Measurements from ENCODE around the gene MYMX. TPM values are rescaled to one million over a fixed set of nuclear protein-coding genes. Genes with fewer than 3 reads are reported as not detected.
A peak's percentile ranks its signal among the peaks of the same experiment; 100 is the strongest.

MYMX gene
- total RNA-seq, 1 experiment from 2014 or later = not detected

DNA sequence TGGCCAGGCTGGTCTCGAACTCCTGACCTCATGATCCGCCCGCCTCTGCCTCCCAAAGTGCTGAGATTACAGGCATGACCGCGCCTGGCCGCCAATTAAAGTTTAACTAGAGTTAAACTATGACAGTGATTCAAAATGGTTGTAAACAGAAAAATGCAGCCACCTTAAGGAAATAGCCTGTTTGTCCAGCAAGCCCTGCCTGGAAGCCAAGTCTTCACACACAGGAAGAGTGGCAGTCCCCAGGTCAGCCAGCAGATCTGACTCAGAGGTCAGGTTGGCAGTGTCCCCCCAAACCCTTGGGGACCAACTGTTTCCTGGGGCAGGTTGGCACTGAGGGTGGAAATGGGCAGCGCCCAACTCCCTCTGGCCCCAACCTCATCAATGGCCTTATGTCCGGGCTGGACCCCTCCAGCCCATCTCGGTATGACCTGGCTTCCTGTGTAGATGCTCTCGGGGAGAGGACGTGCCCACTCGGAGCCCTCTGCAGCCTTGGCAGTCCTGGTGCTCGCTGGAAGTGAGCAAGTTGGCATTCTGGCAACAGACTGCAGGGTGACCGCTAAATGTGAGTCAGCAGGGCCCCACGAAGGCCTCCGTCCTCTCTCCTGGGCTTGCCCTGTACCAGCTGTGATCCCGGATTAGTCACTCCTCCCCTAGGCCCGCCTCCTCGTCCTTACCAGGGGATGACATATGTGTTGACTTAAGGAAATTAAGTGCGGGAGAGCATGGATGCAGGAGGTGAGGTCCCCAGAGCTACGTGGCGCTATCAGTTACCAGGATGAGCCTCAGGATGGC lies 20.5 kb downstream of the MYMX start:
- peak; percentile 84 to 91 for DNase-seq
- peak overlapping the region; percentile 95 for H3K27ac Mint-ChIP-seq (ENCODE audit: unreplicated experiment)
- peaks cover 14% of the 10 kb centered on the region for H3K36me3 Mint-ChIP-seq (ENCODE audit: insufficient read depth, unreplicated experiment)
- H3K4me1 Mint-ChIP-seq (ENCODE audit: low read depth, unreplicated experiment) = peaks cover 17% of the 10 kb centered on the region
- no peaks in the 10 kb centered on the region for H3K9me3 Mint-ChIP-seq (ENCODE audit: unreplicated experiment)
- POLR2A ChIA-PET = interaction anchor here (1.0 to 1.1 kb wide), 4 partner anchors 10 to 110 kb away, joined by 3 to 5 read pairs (median 4); partner anchors contain the start of genes HSP90AB1, SLC29A1 and TMEM63B
- intact Hi-C loops (cut with micrococcal nuclease; ENCODE audit: unreplicated experiment) = loop anchor here (1.0 kb wide), 1 partner anchor 65 kb away; no protein-coding TSS in a partner anchor
- TF ChIP-seq, protein P1, sequence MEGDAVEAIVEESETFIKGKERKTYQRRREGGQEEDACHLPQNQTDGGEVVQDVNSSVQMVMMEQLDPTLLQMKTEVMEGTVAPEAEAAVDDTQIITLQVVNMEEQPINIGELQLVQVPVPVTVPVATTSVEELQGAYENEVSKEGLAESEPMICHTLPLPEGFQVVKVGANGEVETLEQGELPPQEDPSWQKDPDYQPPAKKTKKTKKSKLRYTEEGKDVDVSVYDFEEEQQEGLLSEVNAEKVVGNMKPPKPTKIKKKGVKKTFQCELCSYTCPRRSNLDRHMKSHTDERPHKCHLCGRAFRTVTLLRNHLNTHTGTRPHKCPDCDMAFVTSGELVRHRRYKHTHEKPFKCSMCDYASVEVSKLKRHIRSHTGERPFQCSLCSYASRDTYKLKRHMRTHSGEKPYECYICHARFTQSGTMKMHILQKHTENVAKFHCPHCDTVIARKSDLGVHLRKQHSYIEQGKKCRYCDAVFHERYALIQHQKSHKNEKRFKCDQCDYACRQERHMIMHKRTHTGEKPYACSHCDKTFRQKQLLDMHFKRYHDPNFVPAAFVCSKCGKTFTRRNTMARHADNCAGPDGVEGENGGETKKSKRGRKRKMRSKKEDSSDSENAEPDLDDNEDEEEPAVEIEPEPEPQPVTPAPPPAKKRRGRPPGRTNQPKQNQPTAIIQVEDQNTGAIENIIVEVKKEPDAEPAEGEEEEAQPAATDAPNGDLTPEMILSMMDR (IDR thresholded peaks at IDR 0.05; ENCODE audit: insufficient read depth in 1 of 2, low read depth in 1 of 2, low read length in 1 of 2, severe bottlenecking in 1 of 2, unreplicated experiment in 1 of 2) = no peak
- BruUV-seq (replicated peaks) = TSS peak; percentile 76
- CTCF ChIA-PET = interaction anchor here (0.7 to 1.3 kb wide), 8 partner anchors 10 to 141 kb away, joined by 3 to 12 read pairs (median 4); partner anchors contain the start of genes HSP90AB1, SLC35B2 and TMEM63B
- Histone ChIP-seq H3K4me1 (peaks cover 19% of the 10 kb centered on the region), H3K4me3 (ENCODE audit: low read depth, low read length) (peak overlapping the region; percentile 58), H3K9me3 (no peaks in the 10 kb centered on the region), H3K36me3 (ENCODE audit: control insufficient read depth, insufficient read depth, low read length) (no peaks in the 10 kb centered on the region), H3K27me3 (replicated peaks; ENCODE audit: control insufficient read depth, insufficient read depth, low read length) (no peaks in the 10 kb centered on the region)
- H3K27me3 Mint-ChIP-seq (ENCODE audit: insufficient read depth, unreplicated experiment) = no peaks in the 10 kb centered on the region
- H3K4me3 Mint-ChIP-seq (ENCODE audit: unreplicated experiment) = peak overlapping the region; percentile 89

DNA sequence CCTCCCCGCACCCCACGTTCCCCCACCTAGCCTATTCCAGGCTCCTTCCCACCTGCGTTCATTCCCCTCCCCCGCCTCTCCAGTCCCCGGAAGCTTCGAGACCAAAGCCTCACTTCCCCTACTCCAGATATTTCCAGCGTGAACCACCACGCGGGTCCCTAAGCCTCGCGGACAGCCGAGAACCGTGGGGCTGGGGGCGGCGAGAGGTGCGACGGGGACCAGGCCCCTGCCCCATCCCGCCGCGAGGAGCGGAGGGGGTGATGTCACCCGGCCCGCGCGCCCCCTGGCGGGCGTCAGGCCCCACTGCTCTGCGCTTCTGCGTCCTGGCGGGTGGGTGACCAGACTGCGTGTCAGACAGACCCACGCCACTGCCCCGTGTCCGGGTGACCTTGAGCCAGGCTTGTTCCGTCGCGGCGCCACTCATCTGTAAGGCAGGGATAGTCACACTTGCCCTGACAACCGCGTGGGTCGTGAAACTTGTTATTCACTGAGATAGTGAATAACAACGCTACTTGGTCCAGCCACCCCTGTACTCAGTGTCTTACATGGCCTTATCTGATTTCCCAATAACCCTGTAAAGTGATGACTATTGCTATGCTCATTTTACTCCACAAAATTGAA lies 21.2 kb downstream of the MYMX start:
- intact Hi-C loops (cut with micrococcal nuclease; ENCODE audit: unreplicated experiment) = loop anchor here (1.0 kb wide), 2 partner anchors 66 to 142 kb away; no protein-coding TSS in a partner anchor
- CTCF ChIA-PET = interaction anchor here (0.6 to 1.3 kb wide), 8 partner anchors 9 to 141 kb away, joined by 3 to 12 read pairs (median 3); partner anchors contain the start of genes HSP90AB1, SLC29A1, SLC35B2 and TMEM63B
- peak overlapping the region; percentile 95 for H3K27ac Mint-ChIP-seq (ENCODE audit: unreplicated experiment)
- H3K9me3 Mint-ChIP-seq (ENCODE audit: unreplicated experiment) = no peaks in the 10 kb centered on the region
- H3K4me3 ChIP-seq (ENCODE audit: low read depth, low read length) = peak overlapping the region; percentile 58
- H3K4me3 Mint-ChIP-seq (ENCODE audit: unreplicated experiment) = peak overlapping the region; percentile 89
- H3K4me1 Mint-ChIP-seq (ENCODE audit: low read depth, unreplicated experiment) = peaks cover 17% of the 10 kb centered on the region
- H3K27me3 Mint-ChIP-seq (ENCODE audit: insufficient read depth, unreplicated experiment) = no peaks in the 10 kb centered on the region
- BruUV-seq (replicated peaks) = TSS peak; percentile 31
- TF ChIP-seq, protein P1 (IDR thresholded peaks at IDR 0.05; ENCODE audit: insufficient read depth in 1 of 2, low read depth in 1 of 2, low read length in 1 of 2, severe bottlenecking in 1 of 2, unreplicated experiment in 1 of 2) = peak; percentile 92 to 93
- peaks cover 14% of the 10 kb centered on the region for H3K36me3 Mint-ChIP-seq (ENCODE audit: insufficient read depth, unreplicated experiment)
- peaks cover 19% of the 10 kb centered on the region for H3K4me1 ChIP-seq
- no peaks in the 10 kb centered on the region for H3K36me3 ChIP-seq (ENCODE audit: control insufficient read depth, insufficient read depth, low read length)
- no peaks in the 10 kb centered on the region for H3K27me3 ChIP-seq (replicated peaks; ENCODE audit: control insufficient read depth, insufficient read depth, low read length)
- DNase-seq = peak; percentile 69 to 90
- H3K9me3 ChIP-seq = no peaks in the 10 kb centered on the region
- POLR2A ChIA-PET = interaction anchor here (1.0 to 1.1 kb wide), 4 partner anchors 9 to 110 kb away, joined by 3 to 5 read pairs (median 4); partner anchors contain the start of genes HSP90AB1, SLC29A1 and TMEM63B
